NCI-H524 (cell line): ENCODE data around the gene ESRRA.
A peak's percentile ranks its signal among the peaks of the same experiment; 100 is the strongest.
"Not testable (repeated sequence)": the region's sequence is repeated elsewhere in the genome, so short reads cannot be mapped to it uniquely, and the experiment has no call there.

Experiments used
- DNase-seq, 2 experiments: peaks; one replicate each; lab custom pipeline; 2025; lab: John Stamatoyannopoulos, UW

ESRRA gene

GRCh38 chr11:64314146-64314804 lies 9.0 kb downstream of the ESRRA start:
- DNase-seq: no peak

DNA sequence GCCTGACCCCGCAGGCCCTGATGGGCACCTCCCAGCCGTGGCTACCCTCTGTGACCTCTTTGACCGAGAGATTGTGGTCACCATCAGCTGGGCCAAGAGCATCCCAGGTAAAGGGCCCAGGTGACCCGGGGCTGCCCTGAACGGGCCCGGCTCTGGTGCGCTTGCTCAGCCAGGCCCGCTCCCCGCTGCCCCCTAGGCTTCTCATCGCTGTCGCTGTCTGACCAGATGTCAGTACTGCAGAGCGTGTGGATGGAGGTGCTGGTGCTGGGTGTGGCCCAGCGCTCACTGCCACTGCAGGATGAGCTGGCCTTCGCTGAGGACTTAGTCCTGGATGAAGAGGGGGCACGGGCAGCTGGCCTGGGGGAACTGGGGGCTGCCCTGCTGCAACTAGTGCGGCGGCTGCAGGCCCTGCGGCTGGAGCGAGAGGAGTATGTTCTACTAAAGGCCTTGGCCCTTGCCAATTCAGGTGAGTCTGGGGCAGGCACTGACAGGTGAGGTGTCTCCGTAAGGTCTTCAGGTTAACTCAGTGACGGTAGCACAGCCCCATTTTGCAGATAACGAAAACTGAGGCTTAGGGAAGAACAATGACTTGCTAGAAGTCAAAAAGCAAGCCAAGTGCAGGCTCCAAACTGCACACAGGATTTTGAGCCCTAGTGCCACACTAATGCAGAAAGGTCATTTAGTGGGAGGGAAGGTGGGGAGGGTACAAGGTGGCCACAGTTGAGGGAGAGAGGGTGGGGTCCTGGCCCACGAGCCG lies 9.7 kb downstream of the ESRRA start:
- no peak for DNase-seq

GRCh38 chr11:64315667-64316526 lies 10.6 kb downstream of the ESRRA start:
- DNase-seq: not testable (repeated sequence)

DNA sequence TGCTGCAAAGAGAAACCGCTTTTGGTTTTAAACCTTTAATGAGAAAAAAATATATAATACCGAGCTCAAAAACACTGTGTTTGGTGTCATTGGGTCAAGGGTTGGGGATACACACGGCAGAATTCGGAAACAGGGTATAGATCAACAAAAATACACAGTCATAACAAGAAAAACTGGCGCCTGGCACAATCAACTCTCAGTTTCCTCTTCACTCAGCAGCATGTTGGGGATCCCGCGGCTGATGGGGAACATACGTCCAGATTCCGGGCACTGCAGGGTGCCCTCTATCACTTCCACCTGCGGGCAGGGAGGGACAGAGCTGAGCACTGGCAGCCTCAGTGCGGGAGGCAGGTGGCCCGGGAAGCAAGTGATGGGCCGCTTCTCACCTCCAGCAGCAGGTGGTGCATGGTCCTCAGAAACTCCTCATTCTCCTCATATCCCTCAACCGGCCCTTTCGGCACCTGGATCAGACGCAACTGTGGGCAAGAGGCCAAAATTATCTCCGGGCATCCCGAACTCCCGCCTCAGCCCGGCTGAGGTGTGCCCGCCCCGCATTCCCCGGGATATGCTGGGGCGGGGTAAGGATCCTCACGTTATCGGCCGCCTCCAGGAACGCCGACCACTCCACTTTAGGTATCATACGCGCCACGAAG lies 11.5 kb downstream of the ESRRA start:
- peak; percentile 32 to 40 for DNase-seq

GRCh38 chr11:64317325-64317960 lies 12.1 kb downstream of the ESRRA start, which contains the start of gene TRMT112:
Gene TRMT112 (minus strand): TSS chr11:64317559. CDS start chr11:64317526, 33 bp downstream.
- DNase-seq: peak; percentile 95 to 98

DNA sequence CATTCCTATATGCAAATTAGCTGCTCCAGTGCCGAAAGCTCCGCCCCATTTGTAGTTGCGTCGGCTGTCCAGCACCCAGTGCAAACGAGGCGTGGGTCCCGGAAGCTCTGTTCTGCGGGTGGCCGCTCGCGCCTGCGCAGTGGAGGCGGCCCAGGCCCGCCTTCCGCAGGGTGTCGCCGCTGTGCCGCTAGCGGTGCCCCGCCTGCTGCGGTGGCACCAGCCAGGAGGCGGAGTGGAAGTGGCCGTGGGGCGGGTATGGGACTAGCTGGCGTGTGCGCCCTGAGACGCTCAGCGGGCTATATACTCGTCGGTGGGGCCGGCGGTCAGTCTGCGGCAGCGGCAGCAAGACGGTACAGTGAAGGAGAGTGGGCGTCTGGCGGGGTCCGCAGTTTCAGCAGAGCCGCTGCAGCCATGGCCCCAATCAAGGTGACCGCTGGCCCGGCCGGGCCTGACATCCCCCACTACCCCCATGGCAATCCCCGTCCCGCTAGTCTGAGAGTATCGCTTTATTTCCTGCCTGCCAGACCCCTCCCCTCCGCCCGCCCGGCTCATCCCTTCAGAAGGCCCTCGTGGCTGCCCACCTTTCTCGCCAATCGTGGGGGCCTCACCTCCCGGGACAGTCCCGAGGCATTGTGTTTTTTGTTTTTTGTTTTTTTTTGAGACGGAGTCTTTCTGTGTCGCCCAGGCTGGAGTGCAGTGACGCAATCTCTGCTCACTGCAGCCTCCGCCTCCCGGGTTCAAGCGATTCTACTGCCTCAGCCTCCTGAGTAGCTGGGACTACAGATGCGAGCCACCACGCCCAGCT lies 12.8 kb downstream of the ESRRA start, which contains the start of gene PRDX5:
TSS of gene PRDX5 (plus strand) at position 161 of the 805 bp plus-strand sequence. CDS start at position 256, 95 bp downstream.
- DNase-seq: peak; percentile 92 to 95

DNA sequence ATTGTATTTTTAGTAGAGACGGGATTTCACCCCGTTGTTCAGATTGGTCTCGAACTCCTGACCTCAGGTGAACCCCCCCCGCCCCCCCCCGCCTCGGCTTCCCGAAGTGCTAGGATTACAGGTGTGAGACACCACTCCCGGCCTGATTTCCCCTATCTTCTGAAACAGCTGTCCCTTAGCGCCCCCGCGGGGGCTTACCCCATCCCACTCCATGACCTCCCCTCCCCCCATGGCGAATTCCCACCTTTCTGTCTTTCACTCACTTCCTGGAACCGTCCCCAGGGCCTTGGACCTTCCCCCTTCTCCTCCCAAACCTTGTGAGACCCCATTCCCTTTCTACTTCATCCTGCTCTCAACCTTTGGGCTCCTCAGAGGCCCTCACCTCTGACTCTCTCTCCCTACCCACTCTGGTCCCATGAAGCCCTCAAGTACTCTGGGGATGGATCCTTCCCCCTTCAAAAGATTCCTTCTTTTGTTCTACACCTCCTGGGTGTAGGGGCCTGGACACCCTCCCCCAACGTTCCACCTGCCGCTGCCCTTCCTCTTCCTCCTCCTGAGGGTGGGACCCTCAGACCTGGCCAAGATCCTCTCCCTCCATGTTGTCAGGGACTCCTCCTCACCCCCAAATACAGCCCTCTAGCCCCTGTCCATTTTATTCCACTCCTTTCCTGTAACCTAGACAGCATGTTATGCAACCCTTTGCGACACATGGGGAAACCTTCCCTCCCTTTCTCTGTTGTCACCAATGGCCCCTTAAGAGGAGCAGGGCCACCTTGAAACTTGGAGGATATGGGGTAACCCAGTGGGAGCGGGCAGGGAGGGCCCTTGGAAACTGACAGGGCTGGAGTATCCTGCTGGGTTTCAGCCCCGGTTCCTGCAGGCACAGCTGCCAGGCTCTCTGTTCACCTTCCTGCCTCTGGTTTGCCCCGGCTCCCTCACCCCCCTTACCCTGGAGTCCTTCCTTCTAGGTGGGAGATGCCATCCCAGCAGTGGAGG lies 13.7 kb downstream of the ESRRA start:
- no peak for DNase-seq

DNA sequence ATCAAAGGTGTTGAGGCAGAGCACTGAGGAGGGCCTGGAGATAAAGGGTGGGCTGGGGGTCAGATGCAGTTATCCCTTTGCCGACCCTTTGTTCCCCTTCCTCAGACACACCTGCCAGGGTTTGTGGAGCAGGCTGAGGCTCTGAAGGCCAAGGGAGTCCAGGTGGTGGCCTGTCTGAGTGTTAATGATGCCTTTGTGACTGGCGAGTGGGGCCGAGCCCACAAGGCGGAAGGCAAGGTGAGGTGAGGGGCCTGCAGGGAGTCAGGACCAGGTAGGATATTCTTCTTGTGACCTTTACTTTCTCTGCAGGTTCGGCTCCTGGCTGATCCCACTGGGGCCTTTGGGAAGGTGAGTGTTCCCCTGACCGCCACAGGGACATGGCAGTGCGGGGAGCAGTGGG lies 15.2 kb downstream of the ESRRA start:
- no peak for DNase-seq

- DNase-seq: no peak
Measured at GRCh38 chr11:64321026-64321425, 15.7 kb downstream of the ESRRA start.

- no peak for DNase-seq
Measured at GRCh38 chr11:64321533-64321932, 16.2 kb downstream of the ESRRA start.

- DNase-seq: no peak
Measured at GRCh38 chr11:64322925-64323260, 17.6 kb downstream of the ESRRA start.

GRCh38 chr11:64323373-64323772 lies 18.0 kb downstream of the ESRRA start:
- DNase-seq: no peak

DNA sequence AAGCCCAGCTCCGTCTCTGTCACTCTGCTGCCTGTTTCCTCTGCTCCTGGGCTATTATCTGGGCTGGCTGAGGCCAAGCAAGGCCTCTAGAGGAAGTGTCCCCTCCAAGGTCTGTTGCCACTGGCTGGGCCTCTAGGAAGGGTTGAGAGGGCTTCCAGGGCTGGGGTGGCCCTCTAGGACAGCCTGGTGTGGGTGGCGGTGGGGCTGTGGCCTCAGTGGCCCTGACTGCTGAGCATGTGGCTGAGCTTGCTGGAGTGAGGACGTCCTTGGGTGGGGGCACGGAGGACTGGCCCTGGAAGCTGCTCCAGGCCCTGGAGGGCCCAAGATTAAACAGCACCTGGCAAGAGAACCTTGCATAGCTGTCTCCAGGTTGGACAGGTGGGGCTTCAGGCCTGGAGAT lies 18.7 kb downstream of the ESRRA start:
- DNase-seq: not testable (repeated sequence)

DNA sequence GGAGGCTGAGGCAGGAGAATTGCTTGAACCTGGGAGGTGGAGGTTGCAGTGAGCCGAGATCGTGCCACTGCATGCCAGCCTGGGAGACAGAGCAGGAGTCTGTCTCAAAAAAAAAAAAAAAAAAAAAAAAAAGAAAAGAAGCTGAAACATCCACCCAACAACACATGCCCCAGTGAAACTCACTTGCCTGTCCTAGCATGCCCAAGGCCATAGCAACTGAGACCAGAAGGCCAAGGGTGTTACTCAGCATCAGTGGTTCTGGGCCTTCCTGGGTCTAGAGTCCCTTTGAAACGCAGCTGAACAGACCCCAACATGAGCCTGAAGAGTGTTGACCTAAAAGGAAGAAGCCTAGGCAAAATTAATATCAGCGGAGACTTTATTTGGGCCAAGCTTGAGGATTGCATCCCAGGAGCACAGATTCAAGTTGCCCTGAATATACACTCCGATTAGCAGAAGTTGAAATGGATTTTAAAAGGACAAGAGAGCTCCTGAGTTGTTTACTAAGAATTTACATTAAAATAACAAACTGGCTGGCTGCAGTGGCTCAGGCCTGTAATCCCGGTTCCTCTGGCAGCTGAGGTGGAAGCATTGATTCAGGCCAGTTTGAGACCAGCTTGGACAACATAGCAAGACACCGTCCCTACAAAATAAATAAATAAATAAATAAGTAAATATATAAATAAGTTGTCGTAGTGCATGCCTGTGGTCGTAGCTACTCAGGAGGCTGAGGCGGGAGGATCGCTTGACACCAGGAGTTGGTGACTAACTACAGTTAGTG lies 19.6 kb downstream of the ESRRA start:
- DNase-seq: no peak

- DNase-seq: no peak
Measured at GRCh38 chr11:64327375-64327774, 22.1 kb downstream of the ESRRA start.

GRCh38 chr11:64327993-64328392 lies 22.7 kb downstream of the ESRRA start:
- DNase-seq: no peak

DNA sequence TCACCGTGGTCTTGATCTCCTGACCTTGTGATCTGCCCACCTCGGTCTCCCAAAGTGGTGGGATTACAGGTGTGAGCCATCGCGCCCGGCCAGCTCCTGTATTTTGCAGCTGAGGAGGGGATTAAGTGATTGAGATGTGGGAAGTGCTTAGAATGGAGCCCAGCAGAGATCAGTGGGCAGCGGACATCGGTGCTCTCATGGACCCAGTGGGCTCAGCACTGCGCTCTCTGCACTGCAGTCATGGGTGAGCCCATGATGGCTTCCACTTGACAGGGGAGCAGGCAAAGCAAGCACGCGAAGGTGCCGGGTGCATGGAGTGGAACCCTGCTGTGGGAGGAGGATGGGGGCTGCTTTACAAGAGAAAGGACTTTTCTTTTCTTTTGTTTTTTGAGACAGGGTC lies 25.6 kb downstream of the ESRRA start:
- DNase-seq: no peak

- peak; percentile 57 to 67 for DNase-seq
Measured at GRCh38 chr11:64331569-64332371, 26.4 kb downstream of the ESRRA start.
